ENCODE data around the gene PRPF19. TPM values are rescaled to one million over a fixed set of nuclear protein-coding genes. Genes with fewer than 3 reads are reported as not detected.
A peak's percentile ranks its signal among the peaks of the same experiment; 100 is the strongest.
"Not testable (repeated sequence)": the region's sequence is repeated elsewhere in the genome, so short reads cannot be mapped to it uniquely, and the experiment has no call there.

The PRPF19 gene
- total RNA-seq, 2 experiments from 2014 or later = 127 to 139 TPM

DNA sequence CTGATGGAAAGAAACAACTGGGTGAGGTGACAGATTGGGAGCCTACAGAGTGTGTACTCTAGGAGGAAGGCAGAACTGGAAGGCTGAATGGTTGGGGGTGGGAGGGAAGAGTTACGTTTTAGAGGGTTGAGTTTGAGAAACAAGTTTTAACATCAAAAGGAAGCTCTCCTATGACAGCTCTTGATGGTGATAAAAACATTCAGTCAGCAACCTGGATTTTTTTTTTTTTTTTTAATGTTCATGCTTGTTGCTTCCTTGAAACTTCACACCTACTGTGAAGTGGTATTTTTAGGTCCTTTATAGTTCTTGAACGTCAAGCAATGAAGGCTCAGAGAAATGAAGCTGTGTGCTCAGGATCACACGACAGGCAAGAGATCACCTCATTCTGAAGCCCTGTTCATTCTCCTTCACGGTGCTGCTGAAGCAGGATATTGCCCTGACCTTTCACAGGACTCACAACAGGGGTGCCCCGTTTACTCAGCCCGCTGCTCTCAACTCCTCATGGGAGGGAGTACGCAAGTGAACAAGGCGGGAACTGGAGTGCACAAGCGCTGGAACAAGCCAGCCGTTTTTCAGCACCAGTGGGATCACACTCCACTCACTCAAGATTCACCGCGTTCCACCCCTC, 6.0 kb upstream of the PRPF19 start:
- intact Hi-C loops (cut with micrococcal nuclease) = loop anchor here (10.0 kb wide), 1 partner anchor 422 kb away; the partner anchor contains the start of genes DDB1 and TKFC
- ChIA-PET POLR2A (interaction anchor here (0.6 kb wide), 1 partner anchor 73 kb away, joined by 3 read pairs; no protein-coding TSS in a partner anchor), CTCF (interaction anchor here (0.6 to 7.4 kb wide), 4 partner anchors 10 to 710 kb away, joined by 3 to 86 read pairs (median 3); partner anchors contain the start of gene PRPF19)
- H3K27me3 Mint-ChIP-seq = no peaks in the 10 kb centered on the region
- H3K4me3 Mint-ChIP-seq = peak overlapping the region; percentile 3
- H3K36me3 Mint-ChIP-seq = peaks cover 13% of the 10 kb centered on the region
- peak; percentile 32 for DNase-seq
- H3K4me1 Mint-ChIP-seq (ENCODE audit: low read depth) = peaks cover 43% of the 10 kb centered on the region
- H3K27ac Mint-ChIP-seq = peak overlapping the region; percentile 59
- H3K9me3 Mint-ChIP-seq = no peaks in the 10 kb centered on the region

DNA sequence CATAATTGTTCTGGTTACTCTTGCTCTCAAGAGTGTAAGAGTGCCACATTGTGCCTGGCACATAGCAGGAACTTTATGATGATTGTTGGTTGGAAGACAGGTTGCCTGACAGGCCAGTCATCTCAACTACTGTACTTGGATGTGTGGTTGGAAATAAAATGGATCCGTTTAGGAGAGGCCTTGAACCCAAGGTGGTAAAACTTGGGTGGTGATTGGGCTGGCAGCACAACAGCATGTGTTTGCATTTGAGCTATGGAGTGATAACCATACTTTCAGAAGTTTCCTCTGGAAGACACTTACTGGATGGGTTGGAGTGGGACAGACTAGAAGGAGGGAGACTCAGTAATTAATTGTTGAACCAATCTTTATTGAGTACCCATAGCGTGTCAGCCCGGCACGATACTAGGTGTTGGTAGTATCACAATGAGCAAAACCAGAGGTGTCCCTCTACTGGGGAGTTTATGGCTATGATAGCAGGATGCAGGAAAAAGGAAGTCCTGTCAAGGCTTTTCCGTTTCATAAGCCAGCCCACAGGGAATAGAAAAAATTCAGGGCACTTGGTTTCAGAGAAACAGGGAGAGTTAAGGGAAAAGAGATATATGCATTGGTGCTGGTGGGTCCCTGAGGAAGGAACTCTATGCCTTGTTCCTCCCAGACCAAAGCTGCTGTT, 4.5 kb upstream of the PRPF19 start:
- Mint-ChIP-seq H3K4me3 (no peak overlapping the region), H3K27ac (peak overlapping the region; percentile 44), H3K36me3 (peaks cover 4% of the 10 kb centered on the region), H3K27me3 (no peaks in the 10 kb centered on the region), H3K4me1 (ENCODE audit: low read depth) (peaks cover 37% of the 10 kb centered on the region), H3K9me3 (no peaks in the 10 kb centered on the region)
- POLR2A ChIA-PET = no interaction called here
- DNase-seq = no peak
- CTCF ChIA-PET = interaction anchor here (7.4 kb wide), 1 partner anchor 8 kb away, joined by 86 read pairs; the partner anchor contains the start of gene PRPF19
- intact Hi-C loops (cut with micrococcal nuclease) = loop anchor here (10.0 kb wide), 1 partner anchor 424 kb away; the partner anchor contains the start of genes DDB1 and TKFC

DNA sequence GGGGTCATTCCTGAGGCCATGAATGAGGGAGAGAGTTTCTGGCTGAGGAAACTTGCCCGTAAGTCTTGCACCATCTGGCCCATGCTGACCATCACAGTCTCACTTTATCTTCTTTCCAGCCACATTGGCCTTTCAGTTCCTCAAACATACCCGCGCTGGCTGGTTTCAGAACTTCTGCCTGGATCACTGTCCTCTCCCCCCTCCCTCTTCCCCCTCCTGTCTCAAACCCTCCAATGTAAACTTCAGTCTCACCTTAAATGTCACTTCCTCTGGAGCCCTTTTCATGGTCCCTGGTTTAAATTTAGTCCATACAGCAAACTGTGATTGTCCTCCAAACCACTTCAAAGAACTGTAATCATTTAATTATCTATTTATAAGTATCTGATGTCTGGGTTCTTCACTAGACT, 3.9 kb upstream of the PRPF19 start:
- peaks cover 2% of the 10 kb centered on the region for H3K36me3 Mint-ChIP-seq
- ChIA-PET CTCF (no interaction called here), POLR2A (no interaction called here)
- intact Hi-C loops (cut with micrococcal nuclease) = loop anchor here (10.0 kb wide), 1 partner anchor 425 kb away; the partner anchor contains the start of genes DDB1 and TKFC
- H3K4me1 Mint-ChIP-seq (ENCODE audit: low read depth) = peaks cover 35% of the 10 kb centered on the region
- no peaks in the 10 kb centered on the region for H3K9me3 Mint-ChIP-seq
- H3K27me3 Mint-ChIP-seq = no peaks in the 10 kb centered on the region
- peak overlapping the region; percentile 44 for H3K27ac Mint-ChIP-seq
- H3K4me3 Mint-ChIP-seq = no peak overlapping the region
- no peak for DNase-seq

DNA sequence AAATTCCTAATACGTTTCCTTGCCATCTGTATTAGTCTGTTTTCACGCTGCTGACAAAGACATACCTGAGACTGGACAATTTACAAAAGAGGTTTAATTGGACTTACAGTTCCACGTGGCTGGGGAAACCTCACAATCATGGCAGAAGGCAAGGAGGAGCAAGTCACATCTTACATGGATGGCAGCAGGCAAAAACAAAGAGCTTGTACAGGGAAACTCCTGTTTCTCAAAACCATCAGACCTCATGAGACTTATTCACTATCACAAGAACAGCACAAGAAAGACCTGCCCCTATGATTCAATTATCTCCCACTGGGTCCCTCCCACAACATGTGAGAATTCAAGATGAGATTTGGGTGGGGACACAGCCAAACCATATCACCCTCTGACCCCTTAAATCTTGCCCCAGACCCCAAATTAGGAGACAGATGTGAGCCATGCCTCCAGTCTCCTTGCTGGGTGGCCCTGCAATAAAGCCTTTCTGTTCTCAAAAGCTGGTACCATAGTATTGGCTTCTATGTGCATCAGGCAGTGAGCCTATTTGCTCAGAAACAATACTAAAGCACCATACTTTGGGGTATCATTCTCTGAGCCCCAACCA, 3.4 kb upstream of the PRPF19 start:
- DNase-seq, H3K4me3 Mint-ChIP-seq, H3K9me3 Mint-ChIP-seq, POLR2A ChIA-PET, H3K27ac Mint-ChIP-seq, H3K36me3 Mint-ChIP-seq, H3K27me3 Mint-ChIP-seq: not testable (repeated sequence)
- H3K4me1 Mint-ChIP-seq (ENCODE audit: low read depth) = peaks cover 39% of the 10 kb centered on the region
- CTCF ChIA-PET = interaction anchor here (1.1 kb wide), 1 partner anchor 60 kb away, joined by 3 read pairs; no protein-coding TSS in a partner anchor
- intact Hi-C loops (cut with micrococcal nuclease) = loop anchor here (5.0 to 10.0 kb wide), 2 partner anchors 425 to 523 kb away; partner anchors contain the start of genes DDB1, SDHAF2 and TKFC

DNA sequence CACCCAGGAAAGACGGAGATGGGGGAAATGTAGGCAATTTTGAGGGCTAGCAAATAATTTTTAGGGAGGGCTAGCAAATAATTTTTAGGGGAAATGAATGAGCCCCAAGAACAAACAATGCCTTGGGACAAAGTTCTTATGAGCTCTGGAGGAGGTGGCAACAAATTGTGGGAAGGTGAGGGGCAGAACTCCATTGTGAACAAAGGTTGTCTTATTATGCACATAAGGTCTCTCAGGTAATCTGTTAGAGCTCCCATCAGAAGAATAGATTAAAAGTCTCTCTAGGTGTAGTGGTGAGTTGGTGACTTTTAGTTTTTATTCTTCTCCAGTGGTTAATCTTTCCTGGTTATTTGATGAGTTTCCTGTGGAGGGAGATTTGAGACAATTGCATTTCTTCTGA, 2.4 kb upstream of the PRPF19 start:
- DNase-seq = no peak
- POLR2A ChIA-PET = no interaction called here
- Mint-ChIP-seq H3K4me3 (no peak overlapping the region), H3K36me3 (peaks cover 8% of the 10 kb centered on the region), H3K4me1 (ENCODE audit: low read depth) (peaks cover 48% of the 10 kb centered on the region), H3K27me3 (no peaks in the 10 kb centered on the region), H3K27ac (no peak overlapping the region), H3K9me3 (no peaks in the 10 kb centered on the region)
- intact Hi-C loops (cut with micrococcal nuclease) = loop anchor here (5.0 kb wide), 1 partner anchor 523 kb away; the partner anchor contains the start of gene SDHAF2
- CTCF ChIA-PET = interaction anchor here (1.1 kb wide), 1 partner anchor 61 kb away, joined by 3 read pairs; no protein-coding TSS in a partner anchor

DNA sequence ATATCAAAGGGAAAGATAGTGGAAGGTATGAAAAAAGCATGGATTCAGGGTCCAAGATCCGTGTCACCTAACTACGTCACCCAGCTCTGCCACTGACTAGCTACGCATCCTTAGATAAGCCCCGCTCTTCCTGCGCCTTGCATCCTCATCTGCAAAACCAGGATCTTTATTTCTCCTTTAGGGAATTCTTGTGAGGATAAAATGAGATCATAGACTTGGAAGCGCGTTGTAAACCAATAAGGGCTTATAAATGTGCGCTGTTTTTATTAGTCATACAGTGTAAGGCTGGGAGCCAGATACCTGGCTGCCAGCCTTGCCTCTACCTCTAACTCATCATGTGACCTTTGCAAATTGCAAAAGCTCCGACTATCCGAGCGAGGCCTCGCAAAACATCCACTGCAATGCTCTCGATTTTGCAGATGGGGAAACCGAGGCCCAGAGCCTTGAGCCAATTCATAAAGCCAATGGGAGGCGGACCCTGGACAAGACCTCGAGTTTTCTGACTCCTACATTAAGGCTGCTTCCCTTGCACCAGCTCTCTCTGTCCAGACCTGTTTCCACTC, 753 bp downstream of the PRPF19 start:
- Mint-ChIP-seq H3K9me3 (no peaks in the 10 kb centered on the region), H3K27ac (peak overlapping the region; percentile 94), H3K4me1 (ENCODE audit: low read depth) (peaks cover 32% of the 10 kb centered on the region), H3K36me3 (peaks cover 24% of the 10 kb centered on the region), H3K4me3 (peak overlapping the region; percentile 90), H3K27me3 (no peaks in the 10 kb centered on the region)
- peak; percentile 31 for DNase-seq
- ChIA-PET CTCF (interaction anchor here (1.0 to 11.1 kb wide), 5 partner anchors 9 to 282 kb away, joined by 3 to 117 read pairs (median 6); partner anchors contain the start of gene TMEM109), POLR2A (interaction anchor here (0.9 to 3.5 kb wide), 6 partner anchors 9 to 186 kb away, joined by 3 to 26 read pairs (median 4); partner anchors contain the start of genes CCDC86 and TMEM109)
- intact Hi-C loops (cut with micrococcal nuclease) = loop anchor here (1.0 to 5.0 kb wide), 4 partner anchors 9 to 527 kb away; partner anchors contain the start of genes SDHAF2, TMEM109 and VPS37C

DNA sequence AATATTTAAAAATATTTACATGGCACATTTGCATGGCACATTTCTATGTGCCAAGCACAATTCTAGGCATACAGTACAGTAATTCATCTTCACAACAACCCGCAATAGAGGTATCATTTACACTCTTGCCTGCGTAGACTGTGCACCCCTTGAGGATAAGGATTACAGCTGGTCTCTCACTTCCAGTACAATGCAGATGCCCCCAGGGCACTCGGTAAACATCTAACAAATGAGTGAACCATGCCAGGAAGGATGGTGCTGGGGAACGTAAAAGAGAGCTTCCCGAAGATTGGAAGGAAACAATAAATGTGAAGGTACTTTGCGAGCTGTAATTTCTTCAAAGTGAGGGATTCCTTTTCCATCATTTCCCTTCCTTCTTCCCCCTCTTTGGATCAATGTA, 1.3 kb downstream of the PRPF19 start:
- Mint-ChIP-seq H3K9me3 (no peaks in the 10 kb centered on the region), H3K36me3 (peaks cover 29% of the 10 kb centered on the region), H3K27me3 (no peaks in the 10 kb centered on the region), H3K4me3 (peak overlapping the region; percentile 90), H3K27ac (peak overlapping the region; percentile 94), H3K4me1 (ENCODE audit: low read depth) (peaks cover 30% of the 10 kb centered on the region)
- intact Hi-C loops (cut with micrococcal nuclease) = loop anchor here (5.0 kb wide), 1 partner anchor 527 kb away; the partner anchor contains the start of gene SDHAF2
- ChIA-PET CTCF (interaction anchor here (1.0 to 11.1 kb wide), 5 partner anchors 9 to 283 kb away, joined by 3 to 117 read pairs (median 6); partner anchors contain the start of gene TMEM109), POLR2A (interaction anchor here (0.9 to 3.5 kb wide), 5 partner anchors 10 to 187 kb away, joined by 3 to 26 read pairs (median 4); partner anchors contain the start of genes CCDC86 and TMEM109)
- no peak for DNase-seq

DNA sequence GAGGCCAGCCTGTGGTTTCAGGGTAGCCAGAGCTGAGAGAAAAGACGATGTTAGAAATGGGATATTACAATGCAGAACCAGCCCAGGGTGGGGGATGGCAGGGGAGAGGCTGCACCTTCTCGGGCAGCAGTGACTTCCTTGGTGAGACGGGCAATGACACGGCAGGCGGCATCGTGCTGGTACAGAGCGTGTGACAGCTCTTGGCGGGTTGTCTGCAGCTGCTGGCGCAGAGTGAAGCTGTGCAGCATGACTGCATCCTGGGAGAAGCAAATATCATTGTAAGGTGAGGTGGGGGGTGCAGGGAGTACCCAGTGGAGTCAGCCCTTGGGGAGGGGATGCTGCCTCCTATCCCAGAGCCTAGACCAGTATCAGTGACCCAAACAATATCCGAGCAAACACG, 3.8 kb downstream of the PRPF19 start:
- no peak for DNase-seq
- Mint-ChIP-seq H3K27ac (no peak overlapping the region), H3K9me3 (no peaks in the 10 kb centered on the region), H3K36me3 (peaks cover 47% of the 10 kb centered on the region), H3K4me1 (ENCODE audit: low read depth) (peaks cover 30% of the 10 kb centered on the region), H3K4me3 (no peak overlapping the region), H3K27me3 (no peaks in the 10 kb centered on the region)
- intact Hi-C loops (cut with micrococcal nuclease) = no loop called here
- ChIA-PET POLR2A (interaction anchor here (1.1 kb wide), 2 partner anchors 12 to 65 kb away, joined by 3 read pairs; no protein-coding TSS in a partner anchor), CTCF (interaction anchor here (1.0 to 11.1 kb wide), 3 partner anchors 12 to 82 kb away, joined by 3 to 117 read pairs (median 86); partner anchors contain the start of gene TMEM109)

DNA sequence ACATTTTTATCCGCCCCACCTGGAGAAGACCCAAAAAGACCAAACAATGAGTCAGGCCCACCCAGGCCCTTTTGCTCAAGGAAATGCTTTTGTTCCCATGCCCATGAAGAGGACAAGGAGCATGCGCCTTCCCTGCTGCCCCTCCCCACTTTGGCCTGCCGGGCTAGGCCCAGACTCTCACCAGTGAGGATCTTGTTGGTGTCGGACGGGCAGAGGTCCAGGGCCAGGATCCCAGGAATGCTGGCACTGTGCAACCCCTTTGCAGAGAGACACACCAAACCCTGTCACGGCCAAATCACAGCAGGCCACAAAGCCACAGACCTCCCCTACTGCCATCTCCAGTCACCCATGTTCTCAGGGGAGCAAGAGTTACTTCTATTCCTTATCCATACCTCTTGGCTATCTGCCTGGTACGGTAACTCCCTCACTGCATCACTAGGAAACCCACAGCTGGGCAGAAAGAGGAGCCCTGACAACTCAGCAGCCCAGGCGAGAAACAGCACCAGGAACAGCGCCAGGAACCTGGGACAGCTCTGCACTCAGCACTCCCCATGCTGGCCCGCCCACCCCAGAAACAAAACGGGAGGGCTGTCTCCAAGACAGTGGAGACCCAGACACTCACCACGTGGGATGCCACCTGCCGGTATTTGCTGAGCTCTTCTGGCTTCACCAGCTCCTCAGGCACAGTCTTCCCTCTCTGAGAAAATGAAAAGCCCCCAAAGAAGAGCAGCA, 5.5 kb downstream of the PRPF19 start:
- ChIA-PET POLR2A (interaction anchor here (1.5 kb wide), 1 partner anchor 11 kb away, joined by 4 read pairs; no protein-coding TSS in a partner anchor), CTCF (interaction anchor here (1.0 to 11.1 kb wide), 9 partner anchors 13 to 287 kb away, joined by 3 to 117 read pairs (median 6); partner anchors contain the start of gene TMEM109)
- intact Hi-C loops (cut with micrococcal nuclease) = no loop called here
- Mint-ChIP-seq H3K27me3 (no peaks in the 10 kb centered on the region), H3K4me3 (no peak overlapping the region), H3K36me3 (peaks cover 61% of the 10 kb centered on the region), H3K27ac (no peak overlapping the region), H3K9me3 (no peaks in the 10 kb centered on the region), H3K4me1 (ENCODE audit: low read depth) (peaks cover 24% of the 10 kb centered on the region)
- DNase-seq = no peak

DNA sequence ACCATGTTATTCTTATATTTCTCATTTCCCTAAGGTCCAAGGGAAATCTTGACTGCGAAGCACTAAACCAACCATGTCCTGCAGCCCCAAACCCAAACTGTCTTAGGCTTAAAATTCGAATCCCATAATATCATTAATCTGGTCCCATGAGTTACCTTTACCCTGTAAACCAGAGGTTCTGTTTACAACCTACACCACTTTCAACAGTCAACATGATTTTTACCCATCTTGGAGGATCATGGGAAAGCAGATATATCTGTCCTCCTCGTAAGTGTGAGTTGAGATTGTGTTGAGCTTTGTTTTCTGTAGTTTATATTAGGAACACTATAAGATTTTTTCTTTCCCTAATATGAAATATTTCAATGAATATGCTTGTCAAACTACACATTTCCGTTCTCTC, 6.4 kb downstream of the PRPF19 start:
- H3K9me3 Mint-ChIP-seq = no peaks in the 10 kb centered on the region
- intact Hi-C loops (cut with micrococcal nuclease) = loop anchor here (1.0 to 5.0 kb wide), 2 partner anchors 69 to 123 kb away; no protein-coding TSS in a partner anchor
- no peaks in the 10 kb centered on the region for H3K27me3 Mint-ChIP-seq
- peaks cover 68% of the 10 kb centered on the region for H3K36me3 Mint-ChIP-seq
- H3K4me3 Mint-ChIP-seq = no peak overlapping the region
- CTCF ChIA-PET = interaction anchor here (0.6 to 11.1 kb wide), 25 partner anchors 9 to 504 kb away, joined by 3 to 117 read pairs (median 4); partner anchors contain the start of genes CCDC86 and TMEM109
- peaks cover 17% of the 10 kb centered on the region for H3K4me1 Mint-ChIP-seq (ENCODE audit: low read depth)
- POLR2A ChIA-PET = no interaction called here
- H3K27ac Mint-ChIP-seq = no peak overlapping the region
- DNase-seq = no peak

Data from activated CD4-positive, alpha-beta memory T cell treated with anti-CD3 and anti-CD28 coated beads for 36 hours (primary cell).